ENCODE results near the gene LYPLAL1. TPM values are rescaled to one million over a fixed set of nuclear protein-coding genes. Genes with fewer than 3 reads are reported as not detected.

The LYPLAL1 gene
- total and polyA plus RNA-seq, 2 of the 4 experiments (the other 2 are of a cell fraction) = 4.8 to 7.5 TPM

- Histone ChIP-seq H2AK5ac (ENCODE audit: low read depth, low read length) (no peak overlapping the region), H3K4ac (ENCODE audit: low read depth, low read length) (no peak overlapping the region), H3K18ac (ENCODE audit: low read depth, low read length) (no peak overlapping the region), H2BK20ac (ENCODE audit: low read depth, low read length) (no peak overlapping the region), H4K5ac (ENCODE audit: low read depth, low read length) (no peak overlapping the region), H3K56ac (ENCODE audit: extremely low read depth, insufficient read depth, low read length) (no peak overlapping the region), H3K79me1 (ENCODE audit: low read depth in 1 of 2, low read length in 2 of 2) (no peaks in the 10 kb centered on the region), H3K27ac (ENCODE audit: insufficient read depth, low read length) (no peak overlapping the region), H3K23ac (ENCODE audit: low read depth, low read length) (no peak overlapping the region), H3K36me3 (ENCODE audit: control insufficient read depth, insufficient read depth, low read length) (no peaks in the 10 kb centered on the region), H2AFZ (replicated peaks; ENCODE audit: low read length, poor library complexity) (no peak overlapping the region), H4K91ac (ENCODE audit: insufficient read depth, low read depth, low read length) (no peak overlapping the region), H3K4me2 (ENCODE audit: low read depth, low read length) (no peak overlapping the region), H3K14ac (replicated peaks; ENCODE audit: low read depth, low read length) (no peak overlapping the region), H2AK9ac (replicated peaks; ENCODE audit: low read depth, low read length, poor library complexity) (no peak overlapping the region), H2BK120ac (ENCODE audit: low read depth, low read length) (no peak overlapping the region), H3K9ac (ENCODE audit: low read depth, low read length) (no peak overlapping the region), H3K9me1 (ENCODE audit: insufficient read depth, low read length) (no peaks in the 10 kb centered on the region), H3K27me3 (ENCODE audit: control insufficient read depth, insufficient read depth, low read length) (no peaks in the 10 kb centered on the region), H3K9me3 (ENCODE audit: control insufficient read depth, insufficient read depth, low read length) (no peaks in the 10 kb centered on the region), H4K8ac (ENCODE audit: low read depth in 2 of 2, low read length in 2 of 2) (no peak overlapping the region), H4K20me1 (ENCODE audit: insufficient read depth, low read length) (no peaks in the 10 kb centered on the region), H2BK15ac (ENCODE audit: low read depth, low read length) (no peak overlapping the region), H3K4me3 (ENCODE audit: insufficient read depth, low read depth, low read length) (no peak overlapping the region), H3K4me1 (ENCODE audit: control insufficient read depth, insufficient read depth, low read length) (no peaks in the 10 kb centered on the region), H2BK5ac (ENCODE audit: low read depth, low read length, poor library complexity, severe bottlenecking) (no peak overlapping the region)
- intact Hi-C loops (cut with micrococcal nuclease) (no loop called here), in situ Hi-C loops (cut with MboI; ENCODE audit: low sequenced_read_pairs) (no loop called here), dilution Hi-C loops (cut with HindIII; ENCODE audit: low sequenced_read_pairs, unreplicated experiment) (no loop called here)
- TF ChIP-seq FOS (IDR thresholded peaks at IDR 0.05; ENCODE audit: low read depth, low read length) (no peak), MXI1 (IDR thresholded peaks at IDR 0.05; ENCODE audit: borderline replicate concordance, low read depth, low read length) (no peak), RAD21 (IDR thresholded peaks at IDR 0.05; ENCODE audit: low read length) (no peak), SMC3 (IDR thresholded peaks at IDR 0.05; ENCODE audit: low read depth, low read length) (no peak), USF2 (IDR thresholded peaks at IDR 0.05; ENCODE audit: low read depth, low read length) (no peak), POLR2A (IDR thresholded peaks at IDR 0.05; ENCODE audit: low read depth, low read length) (no peak), CEBPB (IDR thresholded peaks at IDR 0.05; ENCODE audit: low read depth, low read length) (no peak), ELK1 (IDR thresholded peaks at IDR 0.05; ENCODE audit: borderline replicate concordance, low read depth, low read length) (no peak), NFE2L2 (IDR thresholded peaks at IDR 0.05; ENCODE audit: low read depth, low read length) (no peak), RFX5 (IDR thresholded peaks at IDR 0.05; ENCODE audit: low read depth, low read length) (no peak)
- no peak for DNase-seq
- ATAC-seq (ENCODE audit: low read depth) = no peak
- ChIA-PET POLR2A (ENCODE audit: unreplicated experiment) (no interaction called here), CTCF (no interaction called here)
- WGBS, 2 experiments (ENCODE audit: extremely low coverage in 2 of 2, insufficient read length in 1 of 2) = no CpG with 5 or more reads among the region's 1 CpG
- BruUV-seq (replicated peaks) = no TSS peak
Observed at GRCh38 chr1:219147571-219148019, 26.1 kb upstream of the LYPLAL1 start.

Data from IMR-90 (cell line).